NCI-H446 treated with DMSO at 0.1 percent for 48 hours (cell line): Measurements from ENCODE around the gene CCM2.

Source experiments
- DNase-seq: peaks from one replicate; lab custom pipeline; 2025; lab: John Stamatoyannopoulos, UW

Gene CCM2

GRCh38 chr7:45000093-45001032 is at the start of gene CCM2:
Gene CCM2, plus strand, starts transcription at chr7:45000201. Its CDS starts 133 bp downstream, at chr7:45000334.
- DNase-seq = no peak

GRCh38 chr7:44953156-44953555 is 46.8 kb upstream of the CCM2 start:
- DNase-seq = no peak

- no peak for DNase-seq
These were observed 44.3 kb upstream of the CCM2 start for GRCh38 chr7:44955733-44956132.

GRCh38 chr7:44956157-44956766 is 43.7 kb upstream of the CCM2 start:
- no peak for DNase-seq

GRCh38 chr7:44958645-44959344 is 41.2 kb upstream of the CCM2 start:
- DNase-seq = no peak

GRCh38 chr7:44959433-44959951 is 40.5 kb upstream of the CCM2 start:
- DNase-seq = no peak

- no peak for DNase-seq
These were observed 39.9 kb upstream of the CCM2 start for GRCh38 chr7:44960011-44960580.

- DNase-seq = no peak
These were observed 38.0 kb upstream of the CCM2 start for GRCh38 chr7:44961844-44962482.

GRCh38 chr7:44962483-44963251 is 37.3 kb upstream of the CCM2 start:
- DNase-seq = no peak

GRCh38 chr7:44963364-44964290 is 36.4 kb upstream of the CCM2 start:
- DNase-seq = no peak

GRCh38 chr7:44964384-44964830 is 35.6 kb upstream of the CCM2 start:
- DNase-seq = no peak

GRCh38 chr7:44964831-44965440 is 35.1 kb upstream of the CCM2 start:
- DNase-seq = no peak

- DNase-seq = no peak
These were observed 34.5 kb upstream of the CCM2 start for GRCh38 chr7:44965441-44965903.

- DNase-seq = no peak
These were observed 33.9 kb upstream of the CCM2 start for GRCh38 chr7:44965937-44966730.

- DNase-seq = no peak
These were observed 33.1 kb upstream of the CCM2 start for GRCh38 chr7:44966731-44967538.

- DNase-seq = no peak
These were observed 32.2 kb upstream of the CCM2 start for GRCh38 chr7:44967571-44968446.
